ENCODE results near the gene DDIT4. TPM values are rescaled to one million over a fixed set of nuclear protein-coding genes. Genes with fewer than 3 reads are reported as not detected.

Gene DDIT4
- total RNA-seq, 1 donor from 2014 or later: 200 TPM

GRCh38 chr10:72252972-72253371, 20.8 kb upstream of the DDIT4 start:
- TF ChIP-seq CTCF (IDR thresholded peaks at IDR 0.05): no peak
- ATAC-seq: no peak
- Histone ChIP-seq H3K9me3 (no peaks in the 10 kb centered on the region), H3K4me1 (peaks cover 93% of the 10 kb centered on the region), H3K27me3 (no peaks in the 10 kb centered on the region), H3K36me3 (no peaks in the 10 kb centered on the region), H3K27ac (peak overlapping the region; percentile 87), H3K4me3 (no peak overlapping the region)
- intact Hi-C loops (cut with DNase I): no loop called here
- DNase-seq: no peak

GRCh38 chr10:72253578-72253977, 20.1 kb upstream of the DDIT4 start:
- Histone ChIP-seq H3K36me3 (no peaks in the 10 kb centered on the region), H3K4me3 (no peak overlapping the region), H3K9me3 (no peaks in the 10 kb centered on the region), H3K27ac (peak overlapping the region; percentile 87), H3K27me3 (no peaks in the 10 kb centered on the region), H3K4me1 (peaks cover 87% of the 10 kb centered on the region)
- TF ChIP-seq CTCF (IDR thresholded peaks at IDR 0.05): no peak
- intact Hi-C loops (cut with DNase I): no loop called here
- ATAC-seq: no peak
- DNase-seq: no peak

- ATAC-seq (peak; percentile 97), DNase-seq (peak; percentile 91)
- Histone ChIP-seq H3K9me3 (no peaks in the 10 kb centered on the region), H3K27ac (peak overlapping the region; percentile 87), H3K4me1 (peaks cover 85% of the 10 kb centered on the region), H3K4me3 (no peak overlapping the region), H3K36me3 (no peaks in the 10 kb centered on the region), H3K27me3 (no peaks in the 10 kb centered on the region)
- TF ChIP-seq CTCF (IDR thresholded peaks at IDR 0.05): no peak
- intact Hi-C loops (cut with DNase I): no loop called here
These were observed 18.7 kb upstream of the DDIT4 start for GRCh38 chr10:72254813-72255568.

GRCh38 chr10:72255977-72256729, 17.6 kb upstream of the DDIT4 start:
- TF ChIP-seq CTCF (IDR thresholded peaks at IDR 0.05): no peak
- intact Hi-C loops (cut with DNase I): no loop called here
- no peaks in the 10 kb centered on the region for H3K9me3 ChIP-seq
- no peaks in the 10 kb centered on the region for H3K27me3 ChIP-seq
- ATAC-seq: no peak
- peaks cover 84% of the 10 kb centered on the region for H3K4me1 ChIP-seq
- H3K36me3 ChIP-seq: no peaks in the 10 kb centered on the region
- H3K27ac ChIP-seq: peak overlapping the region; percentile 87
- H3K4me3 ChIP-seq: no peak overlapping the region
- DNase-seq: no peak

- intact Hi-C loops (cut with DNase I): no loop called here
- H3K9me3 ChIP-seq: no peaks in the 10 kb centered on the region
- peak; percentile 30 for ATAC-seq
- H3K36me3 ChIP-seq: no peaks in the 10 kb centered on the region
- peak overlapping the region; percentile 87 for H3K27ac ChIP-seq
- no peaks in the 10 kb centered on the region for H3K27me3 ChIP-seq
- peaks cover 83% of the 10 kb centered on the region for H3K4me1 ChIP-seq
- H3K4me3 ChIP-seq: no peak overlapping the region
- no peak for DNase-seq
- no peak for TF ChIP-seq CTCF (IDR thresholded peaks at IDR 0.05)
These were observed 16.5 kb upstream of the DDIT4 start for GRCh38 chr10:72257051-72257892.
